G401 (cell line): ENCODE data around the gene SMARCA4. TPM values are rescaled to one million over a fixed set of nuclear protein-coding genes. Genes with fewer than 3 reads are reported as not detected.
"Not testable (repeated sequence)": the region's sequence is repeated elsewhere in the genome, so short reads cannot be mapped to it uniquely, and the experiment has no call there.

Experiments
- DNase-seq: peaks from one replicate; pipeline ENCODE4 v3.0.0-alpha.2; 2015; ENCODE audit warnings: low spot score
- in situ Hi-C: cut with HindIII; loops from 2 replicates; pipeline ENCODE4 v1.10.0; 2016; ENCODE audit warnings: low sequenced_read_pairs, mixed read lengths
- total RNA-seq: library from RNA; depleted of rRNA; stranded (reverse); fragments of >200 nt; shearing (Covaris generic); gene quantifications from 2 replicates; pipeline ENCODE4 v1.2.3, GENCODE V29; 2014

The SMARCA4 gene
- total RNA-seq, 1 experiment from 2014 or later, result 281 TPM

DNA sequence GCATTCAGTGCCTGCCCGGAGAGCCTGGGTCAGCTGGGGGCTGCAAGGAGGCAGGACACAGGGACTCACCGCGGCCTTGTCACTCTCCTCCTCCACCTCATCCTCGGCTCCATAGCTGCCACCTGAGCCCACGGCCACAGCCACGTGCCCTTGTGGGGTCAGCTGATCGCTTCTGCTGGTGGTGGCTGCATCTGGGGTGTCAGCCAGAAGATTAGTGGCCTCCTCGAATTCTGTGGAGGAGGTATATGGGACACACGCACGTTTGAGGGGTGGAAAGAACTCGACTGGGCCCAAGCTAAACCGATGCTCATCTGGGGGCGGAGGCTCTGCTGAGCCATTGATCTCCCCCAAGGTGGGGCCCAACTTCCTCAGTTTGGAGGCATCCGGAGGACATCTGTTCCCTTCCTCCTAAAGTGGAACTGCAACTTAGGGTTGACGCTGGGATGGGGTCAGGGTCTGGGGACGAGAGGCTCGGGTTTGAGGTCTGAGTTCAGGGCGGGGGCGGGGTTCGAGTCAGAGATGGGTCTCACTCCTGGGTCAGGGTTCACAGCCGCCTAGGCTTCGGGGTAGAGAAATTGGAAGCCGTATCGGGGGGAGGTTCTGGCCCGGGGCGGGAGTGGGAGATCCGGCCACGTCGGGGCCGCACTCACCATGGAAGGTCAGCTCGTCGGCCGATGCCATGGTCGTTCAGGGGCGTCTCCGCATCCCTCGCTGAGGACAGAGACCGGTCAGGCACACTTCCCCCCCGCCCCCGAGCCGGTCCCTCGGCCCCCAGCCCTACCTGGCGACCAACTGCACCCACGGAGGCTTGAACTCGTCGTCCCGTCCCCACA, 32.9 kb upstream of the SMARCA4 start:
- in situ Hi-C loops, result no loop called here
- DNase-seq, result no peak

DNA sequence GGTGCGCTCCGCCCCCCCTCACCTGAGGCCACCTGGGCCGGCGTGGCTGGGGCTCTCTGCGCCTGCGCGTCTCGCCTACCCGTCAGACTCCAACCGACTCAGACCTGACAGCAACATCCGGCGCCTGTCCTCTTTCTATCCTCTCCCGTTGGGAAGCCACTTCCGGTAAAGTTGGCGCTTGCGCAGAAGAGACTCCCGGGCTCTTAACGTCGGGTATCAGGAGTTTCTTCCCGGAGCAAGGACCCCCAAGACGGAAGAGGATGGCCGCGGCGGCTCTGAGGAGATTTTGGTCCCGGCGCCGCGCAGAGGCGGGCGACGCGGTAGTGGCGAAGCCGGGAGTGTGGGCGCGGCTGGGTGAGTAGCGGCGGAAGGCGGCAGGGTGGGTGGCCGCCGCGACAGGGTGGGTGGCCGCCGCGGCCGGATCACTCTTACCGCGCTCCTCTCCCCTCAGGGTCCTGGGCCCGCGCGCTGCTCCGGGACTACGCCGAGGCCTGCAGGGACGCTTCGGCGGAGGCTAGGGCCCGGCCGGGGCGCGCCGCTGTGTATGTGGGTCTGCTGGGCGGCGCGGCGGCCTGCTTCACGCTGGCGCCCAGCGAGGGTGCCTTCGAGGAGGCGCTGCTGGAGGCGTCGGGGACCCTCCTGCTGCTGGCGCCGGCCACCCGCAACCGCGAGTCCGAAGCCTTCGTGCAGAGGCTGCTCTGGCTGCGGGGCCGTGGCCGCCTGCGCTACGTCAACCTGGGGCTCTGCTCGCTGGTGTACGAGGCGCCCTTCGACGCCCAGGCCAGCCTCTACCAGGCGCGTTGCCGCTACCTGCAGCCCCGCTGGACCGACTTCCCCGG, 32.0 kb upstream of the SMARCA4 start, which contains the start of the genes TIMM29 and YIPF2:
Gene TIMM29, plus strand, starts transcription at position 249 of the 839 bp plus-strand sequence. Its CDS starts 12 bp downstream, at position 261.
Gene YIPF2, minus strand, starts transcription at position 77 of the 839 bp plus-strand sequence. CDS start 229 bp downstream, outside the sequence.
- DNase-seq, result peak; percentile 99
- in situ Hi-C loops, result no loop called here

DNA sequence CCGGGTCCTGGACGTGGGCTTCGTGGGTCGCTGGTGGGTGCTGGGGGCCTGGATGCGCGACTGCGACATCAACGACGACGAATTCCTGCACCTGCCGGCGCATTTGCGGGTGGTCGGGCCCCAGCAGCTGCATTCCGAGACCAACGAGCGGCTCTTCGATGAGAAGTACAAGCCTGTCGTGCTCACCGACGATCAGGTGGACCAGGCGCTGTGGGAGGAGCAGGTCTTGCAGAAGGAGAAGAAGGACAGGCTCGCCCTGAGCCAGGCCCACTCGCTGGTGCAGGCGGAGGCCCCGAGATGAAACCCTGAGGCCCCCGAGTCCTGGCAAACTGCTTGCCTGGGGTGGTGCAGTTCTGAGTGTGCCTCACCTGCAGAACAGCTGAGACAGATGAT, 31.4 kb upstream of the SMARCA4 start:
- no peak for DNase-seq
- in situ Hi-C loops, result no loop called here

DNA sequence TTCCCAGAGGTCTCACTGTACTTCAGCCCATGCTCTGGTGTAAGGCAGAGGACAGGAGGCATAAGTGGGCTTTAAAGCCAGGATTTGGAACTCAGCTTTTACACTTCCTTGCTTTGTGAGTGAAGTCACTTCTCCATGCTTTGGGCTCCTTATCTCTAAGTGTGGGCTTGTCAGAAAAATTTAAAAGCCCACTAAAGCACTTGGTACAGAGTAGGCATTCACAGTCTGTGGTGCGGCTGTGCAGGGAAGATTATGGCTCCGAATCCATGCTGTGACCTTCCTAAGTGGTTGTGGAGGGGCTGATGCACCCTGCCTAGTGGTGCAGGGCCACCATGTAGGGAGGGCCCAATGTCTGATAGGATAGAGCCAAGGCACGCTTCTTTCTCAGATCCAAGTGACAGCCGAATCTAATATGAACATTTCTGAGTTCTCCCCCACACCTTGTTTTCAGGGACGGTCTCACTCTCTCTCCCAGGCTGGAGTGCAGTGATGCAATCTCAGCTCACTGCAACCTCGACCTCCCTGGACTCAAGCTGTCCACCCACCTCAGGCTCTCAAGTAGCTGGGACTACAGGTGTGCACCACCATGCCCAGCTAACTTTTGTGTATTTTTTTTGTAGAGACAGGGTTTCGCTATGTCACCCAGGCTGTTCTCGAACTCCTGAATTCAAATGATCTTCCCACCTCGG, 25.3 kb upstream of the SMARCA4 start:
- in situ Hi-C loops, result no loop called here
- DNase-seq, result no peak

DNA sequence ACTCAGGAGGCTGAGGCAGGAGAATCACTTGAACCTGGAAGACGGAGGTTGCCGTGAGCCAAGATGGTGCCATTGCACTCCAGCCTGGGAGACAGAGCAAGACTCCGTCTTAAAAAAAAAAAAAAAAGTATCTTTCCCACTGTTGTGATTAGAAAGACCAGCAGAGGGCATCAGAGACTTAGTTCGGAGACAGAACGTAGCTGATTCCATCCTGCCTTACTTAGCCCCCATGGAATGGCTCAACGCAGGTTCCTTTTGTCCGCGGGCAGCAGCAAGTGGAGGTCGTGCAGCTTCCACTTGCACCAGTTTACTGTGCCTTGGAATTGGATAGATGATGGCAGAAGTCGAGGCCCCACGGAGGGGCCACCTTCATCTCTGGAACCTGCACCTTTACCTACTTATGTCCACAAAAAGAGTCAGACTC, 24.2 kb upstream of the SMARCA4 start:
- peak; percentile 90 for DNase-seq
- in situ Hi-C loops, result no loop called here

DNA sequence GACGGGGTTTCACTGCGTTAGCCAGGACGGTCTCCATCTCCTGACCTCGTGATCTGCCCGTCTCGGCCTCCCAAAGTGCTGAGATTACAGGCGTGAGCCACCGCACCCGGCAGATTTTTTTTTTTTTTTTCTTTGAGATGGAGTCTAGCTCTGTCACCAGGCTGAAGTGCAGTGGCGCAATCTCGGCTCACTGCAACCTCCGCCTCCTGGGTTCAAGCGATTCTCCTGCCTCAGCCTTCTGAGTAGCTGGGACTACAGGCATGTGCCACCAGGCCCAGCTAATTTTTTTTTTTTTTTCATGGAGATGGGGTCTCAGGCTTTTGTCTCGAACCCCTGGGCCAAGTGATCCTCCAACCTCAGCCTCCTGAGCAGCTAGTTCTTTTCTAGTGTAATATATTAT, 19.2 kb upstream of the SMARCA4 start:
- in situ Hi-C loops, DNase-seq: not testable (repeated sequence)

DNA sequence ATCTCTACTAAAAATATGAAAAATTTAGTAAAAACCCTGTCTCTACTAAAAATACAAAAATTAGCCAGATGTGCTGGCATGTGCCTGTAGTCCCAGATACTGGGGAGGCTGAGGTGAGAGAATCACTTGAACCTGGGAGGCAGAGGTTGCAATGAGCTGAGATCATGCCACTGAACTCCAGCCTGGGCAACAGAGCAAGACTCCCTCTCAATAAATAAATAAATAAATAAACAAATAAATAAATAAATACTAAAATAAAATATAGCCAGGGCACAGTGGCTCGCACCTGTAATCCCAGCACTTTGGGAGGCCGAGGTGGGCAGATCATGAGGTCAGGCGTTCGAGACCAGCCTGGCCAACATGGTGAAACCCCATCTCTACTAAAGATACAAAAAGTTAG, 17.4 kb upstream of the SMARCA4 start:
- in situ Hi-C loops, DNase-seq: not testable (repeated sequence)

DNA sequence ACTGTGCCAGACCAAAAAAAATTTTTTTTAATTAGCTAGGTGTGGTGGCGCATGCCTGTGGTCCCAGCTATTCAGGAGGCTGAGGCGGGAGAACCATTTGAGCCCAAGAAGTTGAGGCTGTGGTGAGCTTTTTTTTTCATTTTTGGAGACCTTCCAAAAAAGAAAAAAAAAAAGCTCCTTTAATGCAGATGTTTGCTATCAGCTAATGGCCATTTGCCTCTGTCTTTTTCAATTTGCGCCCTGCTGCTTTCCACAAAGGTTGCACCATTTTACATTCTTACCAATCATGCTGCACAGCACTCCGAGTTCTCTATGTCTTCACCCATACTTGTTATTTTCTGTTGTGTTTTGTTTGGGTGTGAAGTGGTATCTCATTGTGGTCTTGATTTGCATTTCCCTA, 15.6 kb upstream of the SMARCA4 start:
- in situ Hi-C loops, result no loop called here
- no peak for DNase-seq

DNA sequence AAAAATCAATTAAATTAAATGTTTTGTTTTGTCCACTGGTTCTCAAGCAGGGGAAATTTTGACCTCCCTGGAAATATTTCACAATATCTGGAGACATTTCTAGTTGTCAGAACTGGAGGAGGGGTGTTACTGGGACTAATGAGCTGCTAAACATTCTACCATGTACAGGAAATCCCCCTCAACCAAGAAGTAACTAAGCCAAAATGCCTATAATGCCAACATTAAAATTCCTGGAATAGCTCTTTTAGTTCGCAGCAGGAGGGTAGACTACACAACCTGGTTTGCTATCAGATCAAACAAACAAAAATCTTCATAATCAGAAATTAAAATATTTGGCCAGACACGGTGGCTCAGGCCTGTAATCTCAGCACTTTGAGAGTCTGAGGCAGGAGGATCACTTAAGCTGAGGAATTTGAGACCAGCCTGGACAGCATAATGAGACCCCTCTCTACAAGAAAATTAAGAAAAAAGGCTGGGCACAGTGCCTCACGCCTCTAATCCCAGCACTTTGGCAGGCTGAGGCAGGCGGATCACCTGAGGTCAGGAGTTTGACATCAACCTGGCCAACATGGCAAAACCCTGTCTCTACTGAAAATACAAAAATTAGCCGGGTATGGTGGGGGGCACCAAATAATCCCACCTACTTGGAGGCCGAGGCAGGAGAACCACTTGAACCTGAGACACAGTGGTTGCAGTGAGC, 13.7 kb upstream of the SMARCA4 start:
- in situ Hi-C loops, result no loop called here
- peak; percentile 66 for DNase-seq

DNA sequence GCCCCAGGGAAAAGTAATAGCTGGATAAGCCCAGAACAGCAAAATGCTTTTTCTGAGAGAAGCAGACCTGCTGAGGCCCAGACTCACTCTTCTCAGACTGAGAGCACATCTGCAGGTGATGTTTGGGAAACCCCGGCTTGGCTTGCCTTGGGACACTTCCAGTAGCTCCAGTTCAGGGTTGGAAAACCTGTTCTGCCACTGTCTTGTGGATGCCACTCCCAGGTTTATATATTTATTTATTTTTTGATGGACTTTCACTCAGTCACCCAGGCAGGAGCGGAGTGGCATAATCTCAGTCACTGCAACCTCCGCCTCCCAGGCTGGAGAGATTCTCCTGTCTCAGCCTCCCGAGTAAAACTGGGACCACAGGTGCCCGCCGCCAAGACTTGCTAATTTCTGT, 8.0 kb upstream of the SMARCA4 start:
- in situ Hi-C loops, result no loop called here

DNA sequence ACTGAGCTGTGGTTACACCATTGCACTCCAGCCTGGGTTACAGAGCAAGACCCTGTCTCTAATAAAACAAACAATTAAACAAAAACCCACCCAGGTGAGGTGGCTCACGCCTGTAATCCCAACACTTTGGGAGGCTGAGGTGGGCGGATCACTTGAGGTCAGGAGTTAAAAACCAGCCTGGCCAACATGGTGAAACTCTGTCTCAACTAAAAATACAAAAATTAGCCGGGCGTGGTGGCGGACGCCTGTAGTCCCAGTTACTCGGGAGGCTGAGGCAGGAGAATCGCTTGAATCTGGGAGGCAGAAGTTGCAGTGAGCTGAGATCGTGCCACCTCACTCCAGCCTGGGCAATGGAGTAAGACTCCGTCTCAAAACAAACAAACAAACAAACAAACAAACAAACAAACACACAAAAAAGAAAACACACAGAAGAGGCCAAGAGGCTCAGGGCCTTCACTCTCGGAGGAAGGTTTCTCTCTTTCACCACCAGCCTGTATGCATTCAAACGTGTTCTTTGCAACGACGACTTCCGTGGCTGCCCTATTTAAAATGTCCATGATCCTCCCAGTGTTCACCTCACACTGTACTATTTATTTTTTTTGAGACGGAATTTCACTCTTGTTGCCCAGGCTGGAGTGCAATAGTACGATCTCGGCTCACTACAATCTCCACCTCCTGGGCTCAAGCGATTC, 1.4 kb upstream of the SMARCA4 start:
- in situ Hi-C loops, DNase-seq: not testable (repeated sequence)

More for the DNA sequence above, 8.0 kb upstream of the SMARCA4 start:
- no peak for DNase-seq

DNA sequence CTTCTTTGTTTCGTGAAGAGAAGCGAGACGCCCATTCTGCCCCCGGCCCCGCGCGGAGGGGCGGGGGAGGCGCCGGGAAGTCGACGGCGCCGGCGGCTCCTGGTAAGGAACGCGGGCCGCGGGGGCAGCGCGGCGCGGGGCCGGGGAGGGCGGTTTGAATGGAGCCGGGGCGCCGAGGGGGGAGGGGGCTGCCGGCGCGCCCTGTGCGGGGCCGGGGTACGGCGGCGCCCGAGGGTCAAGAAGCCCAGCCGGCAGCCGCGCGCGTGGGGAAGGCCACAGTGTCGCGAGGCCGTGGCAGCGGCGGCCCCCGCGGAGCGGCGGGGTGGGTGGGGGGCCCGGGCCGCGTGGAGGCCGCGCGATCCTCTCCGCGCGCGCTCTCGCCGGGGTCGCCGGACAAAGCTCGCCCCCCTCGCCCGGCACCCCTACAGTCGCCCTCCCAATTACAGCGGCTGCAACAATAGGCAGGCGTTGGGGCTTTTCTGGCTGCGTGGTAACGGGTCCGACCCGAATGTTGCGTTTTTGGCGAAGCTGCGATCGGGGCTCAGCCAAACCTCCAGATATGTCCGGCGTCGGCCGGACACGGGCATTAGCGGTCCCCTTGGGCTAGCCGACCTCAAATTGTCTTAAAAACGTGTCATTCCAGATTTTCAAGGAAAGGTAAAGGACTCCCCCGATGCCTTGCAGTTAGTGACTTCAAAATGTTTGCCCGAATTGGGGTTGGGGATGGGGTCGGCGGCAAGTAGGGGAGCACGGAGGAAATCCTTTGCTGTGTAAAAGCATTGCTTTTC, 437 bp downstream of the SMARCA4 start:
- peak; percentile 43 for DNase-seq
- in situ Hi-C loops, result no loop called here

DNA sequence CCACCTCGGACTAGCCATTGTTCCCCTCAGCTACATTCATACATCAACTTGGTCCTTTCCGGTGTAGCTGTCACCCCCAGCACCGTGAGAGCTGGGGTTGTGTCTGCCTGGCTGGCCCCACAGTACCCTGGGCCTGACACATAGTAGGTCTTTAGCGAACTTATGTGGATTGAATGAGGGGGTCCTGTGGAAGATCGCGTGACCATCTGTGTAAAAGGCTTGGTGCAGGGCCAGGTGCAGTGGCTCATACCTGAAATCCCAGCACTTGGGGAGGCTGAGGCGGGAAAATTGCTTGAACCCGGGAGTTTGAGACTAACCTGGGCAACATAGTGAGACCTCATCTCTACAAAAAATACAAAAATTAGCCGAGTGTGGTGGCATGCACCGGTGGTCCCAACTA, 2.0 kb downstream of the SMARCA4 start:
- DNase-seq, result no peak
- in situ Hi-C loops, result no loop called here

DNA sequence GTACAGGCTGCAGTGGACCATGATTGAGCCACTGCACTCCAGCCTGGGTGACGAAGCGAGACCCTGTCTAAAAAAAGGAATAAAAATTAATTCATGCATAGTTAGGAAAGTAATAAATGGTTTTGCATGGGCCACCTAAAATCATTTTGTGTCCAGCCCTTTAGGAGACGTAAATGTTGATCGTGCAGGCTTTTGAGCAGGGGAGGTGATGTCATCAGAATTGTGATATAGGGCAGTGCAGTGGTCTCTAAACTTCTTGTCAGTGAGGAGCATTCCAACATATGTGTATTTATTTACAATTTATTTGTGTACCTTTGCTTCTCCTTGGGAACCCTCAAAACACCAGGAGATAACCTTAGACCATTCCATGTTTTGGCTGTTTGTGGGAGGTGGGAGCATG, 3.0 kb downstream of the SMARCA4 start:
- in situ Hi-C loops, result no loop called here
- no peak for DNase-seq

DNA sequence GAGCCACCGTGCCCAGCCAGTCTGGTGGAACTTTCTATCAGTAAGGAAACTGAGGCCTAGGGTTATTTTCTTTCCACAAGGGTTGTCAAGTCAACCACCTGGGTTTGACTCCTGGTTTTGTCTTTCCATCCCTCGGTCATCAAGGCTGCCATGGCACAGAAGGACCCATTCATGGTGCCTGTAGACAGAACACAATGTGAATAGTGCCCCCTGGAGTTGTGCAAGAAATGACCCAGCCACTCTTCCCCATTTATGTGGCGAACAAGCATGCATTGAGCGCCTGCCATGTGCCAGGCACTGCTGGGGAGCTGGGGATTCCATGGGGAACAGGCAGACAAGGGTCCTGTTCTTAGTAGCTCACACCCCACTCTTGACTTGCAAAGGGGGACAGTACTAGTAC, 4.1 kb downstream of the SMARCA4 start:
- in situ Hi-C loops, result no loop called here
- DNase-seq, result no peak

DNA sequence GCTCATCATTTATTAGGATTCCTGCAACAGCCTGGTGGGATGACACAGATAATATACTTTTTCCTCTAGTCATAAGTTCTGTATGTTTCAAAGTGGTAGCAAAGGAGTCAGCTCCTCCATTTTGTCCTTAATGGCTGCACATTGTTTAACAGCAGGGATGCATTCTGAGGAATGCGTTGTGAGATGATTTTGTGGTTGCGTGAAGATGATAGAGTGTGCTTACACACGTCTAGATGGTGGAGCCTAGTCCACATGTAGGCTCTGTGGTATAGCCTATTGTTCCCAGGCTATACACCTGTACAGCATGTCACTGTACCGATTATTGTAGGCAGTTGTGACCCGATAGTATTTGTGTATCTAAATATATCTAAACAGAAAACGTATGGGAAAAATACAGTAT, 4.6 kb downstream of the SMARCA4 start:
- in situ Hi-C loops, result no loop called here
- DNase-seq, result no peak

DNA sequence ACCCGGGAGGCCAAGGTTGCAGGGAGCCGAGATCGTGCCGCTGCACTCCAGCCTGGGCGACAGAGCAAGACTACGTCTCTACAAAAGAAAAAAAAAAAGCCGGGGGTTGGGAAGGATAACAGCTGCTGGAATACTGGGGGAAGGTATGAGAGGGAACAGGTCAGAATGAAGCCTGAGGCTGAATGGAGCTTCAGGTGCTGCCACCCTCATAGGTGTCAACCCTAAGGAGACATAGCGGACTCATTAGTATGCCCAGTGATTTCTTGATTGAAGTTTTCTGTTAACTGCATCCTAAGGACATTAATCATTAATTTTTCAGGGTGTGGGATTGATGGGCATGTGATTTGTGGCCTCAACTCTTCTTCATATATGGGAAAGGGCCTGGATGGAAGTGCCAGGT, 6.0 kb downstream of the SMARCA4 start:
- no peak for DNase-seq
- in situ Hi-C loops, result no loop called here
